Fibroblast of skin of left biceps (primary cell): ENCODE measurements around the gene TTLL8.
A peak's percentile ranks its signal among the peaks of the same experiment; 100 is the strongest.
"Not testable (repeated sequence)": the region's sequence is repeated elsewhere in the genome, so short reads cannot be mapped to it uniquely, and the experiment has no call there.

Experiments used
- DNase-seq, 2 experiments: peaks; one replicate each; pipeline ENCODE4 v3.0.0-alpha.2; 2013; ENCODE audit warnings: low read depth in 2 of 2

TTLL8 gene

GRCh38 chr22:49986325-49986724, 71.8 kb downstream of the TTLL8 start:
- no peak for DNase-seq

- no peak for DNase-seq
These were observed 74.7 kb downstream of the TTLL8 start for GRCh38 chr22:49983148-49984042.

GRCh38 chr22:49981799-49982198, 76.3 kb downstream of the TTLL8 start:
- not testable (repeated sequence) for DNase-seq

- no peak for DNase-seq
These were observed 78.4 kb downstream of the TTLL8 start for GRCh38 chr22:49979587-49980264.

GRCh38 chr22:49977578-49977977, 80.5 kb downstream of the TTLL8 start:
- DNase-seq = no peak

GRCh38 chr22:49976439-49977175, 81.5 kb downstream of the TTLL8 start:
- no peak for DNase-seq

GRCh38 chr22:49975543-49976389, 82.3 kb downstream of the TTLL8 start:
- no peak for DNase-seq

- DNase-seq = no peak
These were observed 84.8 kb downstream of the TTLL8 start for GRCh38 chr22:49973018-49973961.

- DNase-seq = no peak
These were observed 85.7 kb downstream of the TTLL8 start for GRCh38 chr22:49972163-49973017.

- no peak for DNase-seq
These were observed 86.6 kb downstream of the TTLL8 start for GRCh38 chr22:49971232-49972162.

GRCh38 chr22:49970528-49971231, 87.4 kb downstream of the TTLL8 start:
- peak; percentile 72 for DNase-seq

GRCh38 chr22:49969751-49970527, 88.2 kb downstream of the TTLL8 start:
- DNase-seq = no peak

- DNase-seq = no peak
These were observed 89.1 kb downstream of the TTLL8 start for GRCh38 chr22:49968831-49969661.
